GM15510 (cell line): ENCODE data around the gene CRABP2.

Experiments used
- POLR2A ChIP-seq: IDR thresholded peaks from 3 replicates; pipeline ENCODE4 v1.6.1; 2011; ENCODE audit warnings: borderline replicate concordance; ENCODE audit not compliant: insufficient read length; ENCODE audit errors: extremely low read depth

CRABP2 gene

GRCh38 chr1:156656806-156657740, 48.3 kb downstream of the CRABP2 start:
- TF ChIP-seq POLR2A: no peak

GRCh38 chr1:156655904-156656516, 49.4 kb downstream of the CRABP2 start:
- no peak for TF ChIP-seq POLR2A

GRCh38 chr1:156655151-156655903, 50.1 kb downstream of the CRABP2 start:
- no peak for TF ChIP-seq POLR2A

- no peak for TF ChIP-seq POLR2A
These were observed 50.7 kb downstream of the CRABP2 start for GRCh38 chr1:156654700-156655099.

- TF ChIP-seq POLR2A: no peak
These were observed 52.4 kb downstream of the CRABP2 start for GRCh38 chr1:156652992-156653355.

- no peak for TF ChIP-seq POLR2A
These were observed 53.0 kb downstream of the CRABP2 start for GRCh38 chr1:156652131-156652991.
